Gastroesophageal sphincter (tissue), 3 donors: ENCODE data around the gene ULK2.

Experiments used
- EP300 ChIP-seq: sonication (generic); formaldehyde crosslinking; IDR thresholded peaks from one replicate; pipeline ENCODE4 v1.6.1; 2017; ENCODE audit warnings: antibody characterized with exemption, mild to moderate bottlenecking
- POLR2AphosphoS5 ChIP-seq: sonication (generic); formaldehyde crosslinking; IDR thresholded peaks from one replicate; pipeline ENCODE4 v1.6.1; 2017; ENCODE audit warnings: antibody characterized with exemption
- TF ChIP-seq, protein P1 (sequence below), 4 experiments: fragments of 200-600 bp in 2 of 4; fragments of 450-650 bp in 2 of 4; sonication (generic) in 1 of 4; IDR thresholded peaks; one replicate each; pipeline ENCODE4 v1.5.1; 2017 to 2019; ENCODE audit warnings: antibody characterized with exemption in 4 of 4, mild to moderate bottlenecking in 2 of 4, moderate library complexity in 2 of 4

DNA sequence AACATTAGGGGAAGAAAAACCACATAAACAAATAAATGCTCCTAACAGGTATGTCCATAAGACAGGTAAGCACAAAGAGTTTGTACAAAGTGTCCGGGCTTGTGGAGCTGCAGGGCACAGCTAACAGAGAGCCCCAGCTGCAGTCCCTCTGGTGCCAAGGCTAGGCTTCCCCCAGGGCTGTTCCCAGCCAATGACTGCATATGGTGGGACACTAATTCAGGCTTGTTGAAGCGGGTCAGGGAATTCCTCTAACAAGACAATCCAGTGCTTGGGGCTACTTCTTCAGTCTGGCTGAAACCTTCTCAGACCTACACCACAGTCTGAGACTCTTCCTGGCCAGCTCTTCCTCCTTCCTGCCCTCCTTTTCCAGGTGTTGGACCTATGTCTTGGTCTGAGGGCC is 67.9 kb downstream of the ULK2 start:
- TF ChIP-seq, protein P1, sequence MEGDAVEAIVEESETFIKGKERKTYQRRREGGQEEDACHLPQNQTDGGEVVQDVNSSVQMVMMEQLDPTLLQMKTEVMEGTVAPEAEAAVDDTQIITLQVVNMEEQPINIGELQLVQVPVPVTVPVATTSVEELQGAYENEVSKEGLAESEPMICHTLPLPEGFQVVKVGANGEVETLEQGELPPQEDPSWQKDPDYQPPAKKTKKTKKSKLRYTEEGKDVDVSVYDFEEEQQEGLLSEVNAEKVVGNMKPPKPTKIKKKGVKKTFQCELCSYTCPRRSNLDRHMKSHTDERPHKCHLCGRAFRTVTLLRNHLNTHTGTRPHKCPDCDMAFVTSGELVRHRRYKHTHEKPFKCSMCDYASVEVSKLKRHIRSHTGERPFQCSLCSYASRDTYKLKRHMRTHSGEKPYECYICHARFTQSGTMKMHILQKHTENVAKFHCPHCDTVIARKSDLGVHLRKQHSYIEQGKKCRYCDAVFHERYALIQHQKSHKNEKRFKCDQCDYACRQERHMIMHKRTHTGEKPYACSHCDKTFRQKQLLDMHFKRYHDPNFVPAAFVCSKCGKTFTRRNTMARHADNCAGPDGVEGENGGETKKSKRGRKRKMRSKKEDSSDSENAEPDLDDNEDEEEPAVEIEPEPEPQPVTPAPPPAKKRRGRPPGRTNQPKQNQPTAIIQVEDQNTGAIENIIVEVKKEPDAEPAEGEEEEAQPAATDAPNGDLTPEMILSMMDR (IDR thresholded peaks at IDR 0.05), result no peak
- TF ChIP-seq POLR2AphosphoS5 (no peak), EP300 (no peak)
